GM13976 (cell line): ENCODE measurements around the gene ABCA13.

Experiments
- DNase-seq: peaks from one replicate; pipeline ENCODE4 v3.0.0; 2012; ENCODE audit warnings: low spot score
- in situ Hi-C: fragments of 300-500 bp; cut with MboI; formaldehyde crosslinking; loops from one replicate; pipeline ENCODE4 v1.12.0; 2022; ENCODE audit warnings: low sequenced_read_pairs, mixed read lengths, inconsistent platforms; ENCODE audit not compliant: unreplicated experiment
- TF ChIP-seq, protein P1 (sequence below): IDR thresholded peaks from 2 replicates; pipeline ENCODE4 v1.5.1; 2012; ENCODE audit warnings: borderline replicate concordance, mild to moderate bottlenecking; ENCODE audit not compliant: insufficient read depth; ENCODE audit errors: extremely low read depth, missing control alignments, control extremely low read depth

The ABCA13 gene

DNA sequence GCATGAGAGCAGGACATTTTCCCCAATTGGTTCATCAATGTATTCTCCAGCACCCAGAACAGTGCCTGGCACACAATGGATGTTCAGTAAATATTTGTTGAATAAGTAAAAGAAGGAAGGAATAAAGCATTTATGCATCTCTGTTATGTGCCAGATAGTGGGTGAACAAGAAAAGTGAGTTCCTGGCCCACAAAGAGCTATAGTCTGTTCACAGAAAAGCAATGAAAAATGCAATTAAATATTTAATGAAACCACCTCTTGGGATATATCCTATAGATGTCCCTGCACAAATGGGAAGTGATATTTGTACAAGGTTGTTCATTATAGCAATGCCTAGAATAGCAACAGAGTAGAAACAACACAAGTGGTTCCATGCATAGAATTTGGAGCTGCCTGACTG, 2.1 kb downstream of the ABCA13 start:
- TF ChIP-seq, protein P1, sequence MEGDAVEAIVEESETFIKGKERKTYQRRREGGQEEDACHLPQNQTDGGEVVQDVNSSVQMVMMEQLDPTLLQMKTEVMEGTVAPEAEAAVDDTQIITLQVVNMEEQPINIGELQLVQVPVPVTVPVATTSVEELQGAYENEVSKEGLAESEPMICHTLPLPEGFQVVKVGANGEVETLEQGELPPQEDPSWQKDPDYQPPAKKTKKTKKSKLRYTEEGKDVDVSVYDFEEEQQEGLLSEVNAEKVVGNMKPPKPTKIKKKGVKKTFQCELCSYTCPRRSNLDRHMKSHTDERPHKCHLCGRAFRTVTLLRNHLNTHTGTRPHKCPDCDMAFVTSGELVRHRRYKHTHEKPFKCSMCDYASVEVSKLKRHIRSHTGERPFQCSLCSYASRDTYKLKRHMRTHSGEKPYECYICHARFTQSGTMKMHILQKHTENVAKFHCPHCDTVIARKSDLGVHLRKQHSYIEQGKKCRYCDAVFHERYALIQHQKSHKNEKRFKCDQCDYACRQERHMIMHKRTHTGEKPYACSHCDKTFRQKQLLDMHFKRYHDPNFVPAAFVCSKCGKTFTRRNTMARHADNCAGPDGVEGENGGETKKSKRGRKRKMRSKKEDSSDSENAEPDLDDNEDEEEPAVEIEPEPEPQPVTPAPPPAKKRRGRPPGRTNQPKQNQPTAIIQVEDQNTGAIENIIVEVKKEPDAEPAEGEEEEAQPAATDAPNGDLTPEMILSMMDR, result no peak
- no peak for DNase-seq
- in situ Hi-C loops, result no loop called here

DNA sequence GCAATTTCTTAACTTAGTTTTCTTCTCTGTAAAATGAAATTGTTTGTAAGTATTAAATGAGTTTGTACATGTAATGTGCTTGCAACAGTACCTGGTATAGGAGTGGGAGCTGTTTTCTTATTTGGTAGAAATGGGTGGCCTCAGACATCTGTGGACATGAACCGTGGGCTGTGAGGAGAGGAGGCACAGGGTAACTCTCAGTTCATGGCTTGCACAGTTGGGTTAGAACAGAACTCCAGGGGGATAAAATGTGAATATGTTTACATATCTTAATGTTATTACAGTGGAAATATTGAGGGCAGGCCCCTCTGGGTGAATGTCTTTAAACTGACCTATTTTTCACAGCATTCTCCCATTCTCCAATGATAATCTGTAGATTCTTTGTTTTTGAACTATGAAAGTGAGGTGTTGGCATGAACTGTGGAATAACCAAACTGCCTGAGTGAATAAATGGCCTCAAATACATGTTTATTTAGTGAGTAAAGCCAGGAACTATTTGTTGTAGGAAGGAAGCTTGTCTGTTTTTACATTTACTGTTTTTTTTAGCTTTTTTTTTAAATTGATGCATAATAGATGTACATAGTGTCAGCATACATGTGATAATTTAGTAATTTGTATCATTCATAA, 2.6 kb downstream of the ABCA13 start:
- TF ChIP-seq, protein P1, result no peak
- in situ Hi-C loops, result no loop called here
- no peak for DNase-seq

DNA sequence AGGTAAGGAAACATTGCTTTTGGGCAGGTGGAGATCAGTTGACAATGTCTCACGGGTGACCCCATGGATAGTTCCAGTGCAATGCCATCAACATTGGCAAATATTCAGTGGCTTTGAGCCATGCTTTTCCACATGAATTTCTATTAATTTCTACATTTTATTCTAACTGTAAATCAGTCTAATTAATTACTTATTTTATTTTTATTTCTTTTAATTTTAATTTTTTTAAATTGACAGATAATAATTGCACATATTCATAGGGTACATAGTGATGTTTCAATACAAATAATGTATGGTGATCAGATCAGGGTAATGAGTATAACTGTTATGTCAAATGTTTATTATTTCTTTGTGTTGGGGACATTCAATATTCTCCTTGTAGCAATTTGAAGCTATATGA, 3.8 kb downstream of the ABCA13 start:
- TF ChIP-seq, protein P1, result no peak
- no peak for DNase-seq
- in situ Hi-C loops, result no loop called here

DNA sequence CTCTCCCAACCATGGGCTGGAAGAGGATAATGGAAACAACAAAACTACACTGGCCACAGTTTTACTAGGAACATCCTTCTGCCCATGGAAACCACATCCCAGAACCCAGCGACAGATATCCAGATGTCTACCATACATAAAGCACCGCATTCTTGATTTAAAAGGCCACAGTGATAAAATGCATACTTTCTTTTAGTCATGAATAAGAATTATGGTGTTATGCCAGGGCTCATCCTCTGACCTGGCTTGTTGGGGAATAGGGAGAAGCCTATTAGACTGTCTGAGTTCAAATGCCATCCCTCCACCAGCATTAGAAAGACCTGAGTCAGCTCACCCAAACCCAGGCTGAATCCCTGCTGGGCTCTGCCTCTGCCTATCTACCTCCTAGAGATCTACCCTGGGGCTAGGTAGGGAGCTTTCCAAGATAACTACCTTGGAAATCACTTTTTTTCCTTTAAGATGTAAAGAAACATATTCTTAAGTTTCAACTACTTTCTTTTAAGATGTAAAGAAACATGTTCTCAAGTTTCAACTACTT, 5.2 kb downstream of the ABCA13 start:
- TF ChIP-seq, protein P1, result no peak
- DNase-seq, result no peak
- in situ Hi-C loops, result no loop called here

DNA sequence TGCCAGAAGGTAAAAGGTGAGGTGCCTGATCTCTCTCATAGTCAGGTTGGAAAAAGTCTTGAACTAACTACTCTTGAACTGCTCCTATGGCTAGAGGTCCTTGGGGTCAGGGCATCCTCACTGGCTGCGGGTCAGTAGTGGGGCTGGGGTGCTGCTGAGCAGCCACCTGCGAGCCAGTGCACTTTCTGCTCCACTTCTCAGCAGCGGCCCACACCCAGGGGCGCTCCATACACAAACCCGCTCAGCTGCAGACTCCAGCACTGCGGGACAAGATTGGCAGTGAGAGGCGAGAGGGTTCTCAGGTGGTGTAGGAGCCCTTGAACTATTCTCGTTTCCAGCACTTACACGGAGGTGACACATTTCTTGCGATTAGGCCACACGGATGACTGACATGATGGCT, 6.0 kb downstream of the ABCA13 start:
- in situ Hi-C loops, result no loop called here
- no peak for DNase-seq
- TF ChIP-seq, protein P1, result no peak

DNA sequence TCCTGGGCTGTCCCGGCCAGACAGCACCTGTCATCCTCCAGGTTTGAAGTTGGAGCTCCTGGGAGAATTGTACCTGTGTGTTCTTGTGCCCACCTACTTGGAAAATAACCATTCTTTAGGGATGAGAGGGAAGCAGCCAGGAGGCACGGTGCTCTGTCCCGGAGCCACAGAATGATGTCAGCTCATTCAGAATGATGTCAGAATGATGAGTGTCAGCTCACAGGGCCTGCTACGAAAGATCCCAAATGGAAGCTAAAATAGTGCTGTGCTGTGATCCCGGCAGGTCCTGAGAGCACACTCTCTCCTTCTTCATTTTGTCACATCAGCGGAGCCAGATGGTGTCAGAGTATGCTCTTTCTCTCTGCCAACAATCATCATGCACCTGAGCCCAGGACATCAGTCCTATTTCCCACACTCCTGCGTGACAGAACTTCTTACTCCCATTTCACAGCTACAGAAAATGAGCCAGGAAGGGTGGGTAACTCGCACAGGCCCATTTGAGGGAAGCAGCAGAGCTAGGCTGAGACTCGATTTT, 8.3 kb downstream of the ABCA13 start:
- TF ChIP-seq, protein P1, result no peak
- in situ Hi-C loops, result no loop called here
- DNase-seq, result no peak
